Limb (tissue), 2 donors: ENCODE results near the gene POLR1A.

Experiments used
- DNase-seq, 2 donors: peaks; one replicate each; pipeline ENCODE4 v3.0.0-alpha.2; 2016; ENCODE audit errors: extremely low spot score in 2 of 2

The POLR1A gene

GRCh38 chr2:86065512-86065911 lies 40.2 kb downstream of the POLR1A start:
- peak in 1 of 2 donors; percentile 42 for DNase-seq

- DNase-seq: no peak
Observed at GRCh38 chr2:86064006-86064405, 41.7 kb downstream of the POLR1A start.

- DNase-seq: no peak
Observed at GRCh38 chr2:86062043-86062442, 43.6 kb downstream of the POLR1A start.

- DNase-seq: no peak
Observed at GRCh38 chr2:86056590-86057331, 48.9 kb downstream of the POLR1A start.

- DNase-seq: no peak
Observed at GRCh38 chr2:86055314-86055713, 50.4 kb downstream of the POLR1A start.

- no peak for DNase-seq
Observed at GRCh38 chr2:86054535-86055082, 51.1 kb downstream of the POLR1A start.

GRCh38 chr2:86053166-86053565 lies 52.5 kb downstream of the POLR1A start:
- DNase-seq: no peak

GRCh38 chr2:86052676-86053075 lies 53.0 kb downstream of the POLR1A start:
- peak in 1 of 2 donors; percentile 11 for DNase-seq

GRCh38 chr2:86052265-86052664 lies 53.4 kb downstream of the POLR1A start:
- peak in 1 of 2 donors; percentile 6 for DNase-seq

- peak in 1 of 2 donors; percentile 10 for DNase-seq
Observed at GRCh38 chr2:86050301-86050700, 55.4 kb downstream of the POLR1A start.

- no peak for DNase-seq
Observed at GRCh38 chr2:86049529-86049928, 56.2 kb downstream of the POLR1A start.

GRCh38 chr2:86048888-86049287 lies 56.8 kb downstream of the POLR1A start:
- DNase-seq: peak in 1 of 2 donors; percentile 14

- DNase-seq: no peak
Observed at GRCh38 chr2:86048383-86048701, 57.3 kb downstream of the POLR1A start.

- DNase-seq: peak in 1 of 2 donors; percentile 14
Observed at GRCh38 chr2:86047575-86048382, 57.9 kb downstream of the POLR1A start.

GRCh38 chr2:86045541-86045940 lies 60.1 kb downstream of the POLR1A start:
- no peak for DNase-seq

- no peak for DNase-seq
Observed at GRCh38 chr2:86044614-86045013, 61.1 kb downstream of the POLR1A start.

- DNase-seq: peak in 1 of 2 donors; percentile 15
Observed at GRCh38 chr2:86044045-86044444, 61.6 kb downstream of the POLR1A start.

- DNase-seq: no peak
Observed at GRCh38 chr2:86042256-86043168, 63.2 kb downstream of the POLR1A start.

- peak in 1 of 2 donors; percentile 14 for DNase-seq
Observed at GRCh38 chr2:86039963-86040655, 65.6 kb downstream of the POLR1A start.

GRCh38 chr2:86039178-86039962 lies 66.3 kb downstream of the POLR1A start:
- DNase-seq: peak in 1 of 2 donors; percentile 17
